ENCODE results near the gene RGS11.
"Not testable (repeated sequence)": the region's sequence is repeated elsewhere in the genome, so short reads cannot be mapped to it uniquely, and the experiment has no call there.

RGS11 gene

GRCh38 chr16:263944-264343 is 11.8 kb downstream of the RGS11 start:
- Histone ChIP-seq H3K4me1 (ENCODE audit: control insufficient read depth in 2 of 2, insufficient read depth in 2 of 2, low read length in 2 of 2) (peaks cover 10 to 33% of the 10 kb centered on the region in 2 donors), H3K27ac (ENCODE audit: low read depth in 2 of 2, low read length in 2 of 2) (no peak overlapping the region), H3K9ac (ENCODE audit: low read depth in 1 of 2, low read length in 2 of 2) (no peak overlapping the region), H3K27me3 (ENCODE audit: control insufficient read depth in 2 of 2, insufficient read depth in 2 of 2, low read length in 2 of 2) (no peaks in the 10 kb centered on the region), H3K9me3 (ENCODE audit: control insufficient read depth in 2 of 2, low read length in 2 of 2) (no peaks in the 10 kb centered on the region), H3K4me3 (ENCODE audit: low read length in 2 of 2) (no peak overlapping the region), H3K36me3 (ENCODE audit: control insufficient read depth in 2 of 2, insufficient read depth in 2 of 2, low read length in 2 of 2) (peaks cover 38 to 54% of the 10 kb centered on the region in 2 donors)

- peaks cover 38 to 54% of the 10 kb centered on the region in 2 donors for H3K36me3 ChIP-seq (ENCODE audit: control insufficient read depth in 2 of 2, insufficient read depth in 2 of 2, low read length in 2 of 2)
- no peak overlapping the region for H3K27ac ChIP-seq (ENCODE audit: low read depth in 2 of 2, low read length in 2 of 2)
Observed at GRCh38 chr16:263182-263774, 12.5 kb downstream of the RGS11 start.

GRCh38 chr16:262121-262745 is 13.5 kb downstream of the RGS11 start:
- no peak overlapping the region for H3K4me3 ChIP-seq (ENCODE audit: low read length in 2 of 2)
- no peak overlapping the region for H3K9ac ChIP-seq (ENCODE audit: low read depth in 1 of 2, low read length in 2 of 2)
- no peak overlapping the region for H3K27ac ChIP-seq (ENCODE audit: low read depth in 2 of 2, low read length in 2 of 2)

More at GRCh38 chr16:263182-263774, 12.5 kb downstream of the RGS11 start:
- Histone ChIP-seq H3K4me3 (ENCODE audit: low read length in 2 of 2) (no peak overlapping the region), H3K4me1 (ENCODE audit: control insufficient read depth in 2 of 2, insufficient read depth in 2 of 2, low read length in 2 of 2) (peaks cover 5 to 26% of the 10 kb centered on the region in 2 donors), H3K27me3 (ENCODE audit: control insufficient read depth in 2 of 2, insufficient read depth in 2 of 2, low read length in 2 of 2) (no peaks in the 10 kb centered on the region), H3K9me3 (ENCODE audit: control insufficient read depth in 2 of 2, low read length in 2 of 2) (no peaks in the 10 kb centered on the region), H3K9ac (ENCODE audit: low read depth in 1 of 2, low read length in 2 of 2) (no peak overlapping the region)

GRCh38 chr16:261031-261691 is 14.6 kb downstream of the RGS11 start:
- H3K4me1 ChIP-seq (ENCODE audit: control insufficient read depth in 2 of 2, insufficient read depth in 2 of 2, low read length in 2 of 2), result peaks cover 0 to 12% of the 10 kb centered on the region in 2 donors
- no peak overlapping the region for H3K4me3 ChIP-seq (ENCODE audit: low read length in 2 of 2)
- H3K27me3 ChIP-seq (ENCODE audit: control insufficient read depth in 2 of 2, insufficient read depth in 2 of 2, low read length in 2 of 2), result no peaks in the 10 kb centered on the region
- no peaks in the 10 kb centered on the region for H3K9me3 ChIP-seq (ENCODE audit: control insufficient read depth in 2 of 2, low read length in 2 of 2)
- peaks cover 38 to 58% of the 10 kb centered on the region in 2 donors for H3K36me3 ChIP-seq (ENCODE audit: control insufficient read depth in 2 of 2, insufficient read depth in 2 of 2, low read length in 2 of 2)
- H3K27ac ChIP-seq (ENCODE audit: low read depth in 2 of 2, low read length in 2 of 2), result no peak overlapping the region
- no peak overlapping the region for H3K9ac ChIP-seq (ENCODE audit: low read depth in 1 of 2, low read length in 2 of 2)

More at GRCh38 chr16:262121-262745, 13.5 kb downstream of the RGS11 start:
- Histone ChIP-seq H3K27me3 (ENCODE audit: control insufficient read depth in 2 of 2, insufficient read depth in 2 of 2, low read length in 2 of 2) (no peaks in the 10 kb centered on the region), H3K36me3 (ENCODE audit: control insufficient read depth in 2 of 2, insufficient read depth in 2 of 2, low read length in 2 of 2) (peaks cover 38 to 57% of the 10 kb centered on the region in 2 donors), H3K9me3 (ENCODE audit: control insufficient read depth in 2 of 2, low read length in 2 of 2) (no peaks in the 10 kb centered on the region), H3K4me1 (ENCODE audit: control insufficient read depth in 2 of 2, insufficient read depth in 2 of 2, low read length in 2 of 2) (peaks cover 0 to 17% of the 10 kb centered on the region in 2 donors)

- Histone ChIP-seq H3K36me3 (ENCODE audit: control insufficient read depth in 2 of 2, insufficient read depth in 2 of 2, low read length in 2 of 2) (peaks cover 38 to 59% of the 10 kb centered on the region in 2 donors), H3K27me3 (ENCODE audit: control insufficient read depth in 2 of 2, insufficient read depth in 2 of 2, low read length in 2 of 2) (no peaks in the 10 kb centered on the region), H3K4me1 (ENCODE audit: control insufficient read depth in 2 of 2, insufficient read depth in 2 of 2, low read length in 2 of 2) (peaks cover 0 to 3% of the 10 kb centered on the region in 2 donors)
Observed at GRCh38 chr16:260326-260725, 15.4 kb downstream of the RGS11 start.

GRCh38 chr16:259814-260253 is 15.9 kb downstream of the RGS11 start:
- Histone ChIP-seq H3K4me1 (ENCODE audit: control insufficient read depth in 2 of 2, insufficient read depth in 2 of 2, low read length in 2 of 2) (no peaks in the 10 kb centered on the region), H3K9me3 (ENCODE audit: control insufficient read depth in 2 of 2, low read length in 2 of 2) (no peaks in the 10 kb centered on the region), H3K27me3 (ENCODE audit: control insufficient read depth in 2 of 2, insufficient read depth in 2 of 2, low read length in 2 of 2) (no peaks in the 10 kb centered on the region), H3K9ac (ENCODE audit: low read depth in 1 of 2, low read length in 2 of 2) (no peak overlapping the region), H3K36me3 (ENCODE audit: control insufficient read depth in 2 of 2, insufficient read depth in 2 of 2, low read length in 2 of 2) (peaks cover 38 to 57% of the 10 kb centered on the region in 2 donors), H3K4me3 (ENCODE audit: low read length in 2 of 2) (no peak overlapping the region), H3K27ac (ENCODE audit: low read depth in 2 of 2, low read length in 2 of 2) (no peak overlapping the region)

More at GRCh38 chr16:260326-260725, 15.4 kb downstream of the RGS11 start:
- Histone ChIP-seq H3K4me3 (ENCODE audit: low read length in 2 of 2) (no peak overlapping the region), H3K27ac (ENCODE audit: low read depth in 2 of 2, low read length in 2 of 2) (no peak overlapping the region), H3K9me3 (ENCODE audit: control insufficient read depth in 2 of 2, low read length in 2 of 2) (no peaks in the 10 kb centered on the region), H3K9ac (ENCODE audit: low read depth in 1 of 2, low read length in 2 of 2) (no peak overlapping the region)

- Histone ChIP-seq H3K27me3 (ENCODE audit: control insufficient read depth in 2 of 2, insufficient read depth in 2 of 2, low read length in 2 of 2) (no peaks in the 10 kb centered on the region), H3K4me3 (ENCODE audit: low read length in 2 of 2) (no peak overlapping the region), H3K9ac (ENCODE audit: low read depth in 1 of 2, low read length in 2 of 2) (no peak overlapping the region), H3K9me3 (ENCODE audit: control insufficient read depth in 2 of 2, low read length in 2 of 2) (no peaks in the 10 kb centered on the region), H3K36me3 (ENCODE audit: control insufficient read depth in 2 of 2, insufficient read depth in 2 of 2, low read length in 2 of 2) (peaks cover 36 to 51% of the 10 kb centered on the region in 2 donors), H3K4me1 (ENCODE audit: control insufficient read depth in 2 of 2, insufficient read depth in 2 of 2, low read length in 2 of 2) (no peaks in the 10 kb centered on the region), H3K27ac (ENCODE audit: low read depth in 2 of 2, low read length in 2 of 2) (no peak overlapping the region)
Observed at GRCh38 chr16:259226-259625, 16.5 kb downstream of the RGS11 start.

GRCh38 chr16:258091-258490 is 17.7 kb downstream of the RGS11 start:
- H3K4me1 ChIP-seq (ENCODE audit: control insufficient read depth in 2 of 2, insufficient read depth in 2 of 2, low read length in 2 of 2); H3K4me3 ChIP-seq (ENCODE audit: low read length in 2 of 2); H3K9me3 ChIP-seq (ENCODE audit: control insufficient read depth in 2 of 2, low read length in 2 of 2); H3K27ac ChIP-seq (ENCODE audit: low read depth in 2 of 2, low read length in 2 of 2); H3K27me3 ChIP-seq (ENCODE audit: control insufficient read depth in 2 of 2, insufficient read depth in 2 of 2, low read length in 2 of 2); H3K9ac ChIP-seq (ENCODE audit: low read depth in 1 of 2, low read length in 2 of 2): not testable (repeated sequence)
- H3K36me3 ChIP-seq (ENCODE audit: control insufficient read depth in 2 of 2, insufficient read depth in 2 of 2, low read length in 2 of 2), result peaks cover 28 to 43% of the 10 kb centered on the region in 2 donors

GRCh38 chr16:255183-255582 is 20.6 kb downstream of the RGS11 start:
- no peak overlapping the region for H3K27ac ChIP-seq (ENCODE audit: low read depth in 2 of 2, low read length in 2 of 2)
- H3K9me3 ChIP-seq (ENCODE audit: control insufficient read depth in 2 of 2, low read length in 2 of 2), result no peaks in the 10 kb centered on the region
- H3K9ac ChIP-seq (ENCODE audit: low read depth in 1 of 2, low read length in 2 of 2), result no peak overlapping the region
- H3K36me3 ChIP-seq (ENCODE audit: control insufficient read depth in 2 of 2, insufficient read depth in 2 of 2, low read length in 2 of 2), result peaks cover 15 to 24% of the 10 kb centered on the region in 2 donors
- H3K27me3 ChIP-seq (ENCODE audit: control insufficient read depth in 2 of 2, insufficient read depth in 2 of 2, low read length in 2 of 2), result no peaks in the 10 kb centered on the region
- H3K4me3 ChIP-seq (ENCODE audit: low read length in 2 of 2), result no peak overlapping the region
- peaks cover 16 to 24% of the 10 kb centered on the region in 2 donors for H3K4me1 ChIP-seq (ENCODE audit: control insufficient read depth in 2 of 2, insufficient read depth in 2 of 2, low read length in 2 of 2)

- no peak overlapping the region for H3K9ac ChIP-seq (ENCODE audit: low read depth in 1 of 2, low read length in 2 of 2)
- H3K36me3 ChIP-seq (ENCODE audit: control insufficient read depth in 2 of 2, insufficient read depth in 2 of 2, low read length in 2 of 2), result peaks cover 11 to 18% of the 10 kb centered on the region in 2 donors
- H3K27ac ChIP-seq (ENCODE audit: low read depth in 2 of 2, low read length in 2 of 2), result no peak overlapping the region
- H3K4me1 ChIP-seq (ENCODE audit: control insufficient read depth in 2 of 2, insufficient read depth in 2 of 2, low read length in 2 of 2), result peaks cover 16 to 28% of the 10 kb centered on the region in 2 donors
- no peaks in the 10 kb centered on the region for H3K9me3 ChIP-seq (ENCODE audit: control insufficient read depth in 2 of 2, low read length in 2 of 2)
- H3K27me3 ChIP-seq (ENCODE audit: control insufficient read depth in 2 of 2, insufficient read depth in 2 of 2, low read length in 2 of 2), result no peaks in the 10 kb centered on the region
- H3K4me3 ChIP-seq (ENCODE audit: low read length in 2 of 2), result no peak overlapping the region
Observed at GRCh38 chr16:254461-254860, 21.3 kb downstream of the RGS11 start.
